ENCODE data around the gene LRRC51.

Gene LRRC51

GRCh38 chr11:72075109-72075508 lies 5.5 kb upstream of the LRRC51 start:
- H3K9ac ChIP-seq (ENCODE audit: low read length) = no peak overlapping the region
- H3K4me1 ChIP-seq (ENCODE audit: insufficient read depth, low read length) = peaks cover 27% of the 10 kb centered on the region
- no peak overlapping the region for H3K27ac ChIP-seq (ENCODE audit: low read depth, low read length)
- H3K4me3 ChIP-seq (ENCODE audit: low read depth in 1 of 2, low read length in 2 of 2) = no peak overlapping the region
- H3K36me3 ChIP-seq (ENCODE audit: insufficient read depth, low read length) = no peaks in the 10 kb centered on the region
- H3K27me3 ChIP-seq (ENCODE audit: control insufficient read depth in 1 of 2, insufficient read depth in 2 of 2, low read length in 2 of 2) = no peaks in the 10 kb centered on the region
- no peaks in the 10 kb centered on the region for H3K9me3 ChIP-seq (ENCODE audit: low read length)

GRCh38 chr11:72075756-72076155 lies 4.9 kb upstream of the LRRC51 start:
- H3K4me3 ChIP-seq (ENCODE audit: low read depth in 1 of 2, low read length in 2 of 2) = no peak overlapping the region
- no peaks in the 10 kb centered on the region for H3K9me3 ChIP-seq (ENCODE audit: low read length)
- H3K27me3 ChIP-seq (ENCODE audit: control insufficient read depth in 1 of 2, insufficient read depth in 2 of 2, low read length in 2 of 2) = no peaks in the 10 kb centered on the region
- H3K36me3 ChIP-seq (ENCODE audit: insufficient read depth, low read length) = no peaks in the 10 kb centered on the region
- no peak overlapping the region for H3K27ac ChIP-seq (ENCODE audit: low read depth, low read length)
- H3K4me1 ChIP-seq (ENCODE audit: insufficient read depth, low read length) = peaks cover 22% of the 10 kb centered on the region
- no peak overlapping the region for H3K9ac ChIP-seq (ENCODE audit: low read length)

GRCh38 chr11:72078477-72078876 lies 2.2 kb upstream of the LRRC51 start:
- Histone ChIP-seq H3K9ac (ENCODE audit: low read length) (no peak overlapping the region), H3K4me3 (ENCODE audit: low read depth in 1 of 2, low read length in 2 of 2) (no peak overlapping the region), H3K36me3 (ENCODE audit: insufficient read depth, low read length) (no peaks in the 10 kb centered on the region), H3K27me3 (ENCODE audit: control insufficient read depth in 1 of 2, insufficient read depth in 2 of 2, low read length in 2 of 2) (no peaks in the 10 kb centered on the region), H3K9me3 (ENCODE audit: low read length) (no peaks in the 10 kb centered on the region), H3K27ac (ENCODE audit: low read depth, low read length) (peak overlapping the region; percentile 81), H3K4me1 (ENCODE audit: insufficient read depth, low read length) (peaks cover 23% of the 10 kb centered on the region)

GRCh38 chr11:72079819-72080325 lies 778 bp upstream of the LRRC51 start:
- Histone ChIP-seq H3K4me1 (ENCODE audit: insufficient read depth, low read length) (peaks cover 23% of the 10 kb centered on the region), H3K36me3 (ENCODE audit: insufficient read depth, low read length) (no peaks in the 10 kb centered on the region), H3K9ac (ENCODE audit: low read length) (peak overlapping the region; percentile 50), H3K27ac (ENCODE audit: low read depth, low read length) (peak overlapping the region; percentile 87), H3K27me3 (ENCODE audit: control insufficient read depth in 1 of 2, insufficient read depth in 2 of 2, low read length in 2 of 2) (no peaks in the 10 kb centered on the region), H3K9me3 (ENCODE audit: low read length) (no peaks in the 10 kb centered on the region), H3K4me3 (ENCODE audit: low read depth in 1 of 2, low read length in 2 of 2) (peak overlapping the region; percentile 74 to 80)

- Histone ChIP-seq H3K27me3 (ENCODE audit: control insufficient read depth in 1 of 2, insufficient read depth in 2 of 2, low read length in 2 of 2) (no peaks in the 10 kb centered on the region), H3K36me3 (ENCODE audit: insufficient read depth, low read length) (no peaks in the 10 kb centered on the region), H3K9me3 (ENCODE audit: low read length) (no peaks in the 10 kb centered on the region), H3K4me3 (ENCODE audit: low read depth in 1 of 2, low read length in 2 of 2) (peak overlapping the region; percentile 53 to 74), H3K9ac (ENCODE audit: low read length) (peak overlapping the region; percentile 63), H3K27ac (ENCODE audit: low read depth, low read length) (peak overlapping the region; percentile 86), H3K4me1 (ENCODE audit: insufficient read depth, low read length) (peaks cover 23% of the 10 kb centered on the region)
Observed at GRCh38 chr11:72081184-72081644, 564 bp downstream of the LRRC51 start.

- Histone ChIP-seq H3K9ac (ENCODE audit: low read length) (no peak overlapping the region), H3K4me3 (ENCODE audit: low read depth in 1 of 2, low read length in 2 of 2) (no peak overlapping the region), H3K27me3 (ENCODE audit: control insufficient read depth in 1 of 2, insufficient read depth in 2 of 2, low read length in 2 of 2) (no peaks in the 10 kb centered on the region), H3K9me3 (ENCODE audit: low read length) (no peaks in the 10 kb centered on the region), H3K4me1 (ENCODE audit: insufficient read depth, low read length) (peaks cover 23% of the 10 kb centered on the region), H3K27ac (ENCODE audit: low read depth, low read length) (no peak overlapping the region), H3K36me3 (ENCODE audit: insufficient read depth, low read length) (no peaks in the 10 kb centered on the region)
Observed at GRCh38 chr11:72081821-72082453, 1.3 kb downstream of the LRRC51 start.

- Histone ChIP-seq H3K27me3 (ENCODE audit: control insufficient read depth in 1 of 2, insufficient read depth in 2 of 2, low read length in 2 of 2) (no peaks in the 10 kb centered on the region), H3K4me1 (ENCODE audit: insufficient read depth, low read length) (peaks cover 21% of the 10 kb centered on the region), H3K36me3 (ENCODE audit: insufficient read depth, low read length) (peaks cover 7% of the 10 kb centered on the region), H3K4me3 (ENCODE audit: low read depth in 1 of 2, low read length in 2 of 2) (no peak overlapping the region), H3K9me3 (ENCODE audit: low read length) (no peaks in the 10 kb centered on the region), H3K9ac (ENCODE audit: low read length) (no peak overlapping the region), H3K27ac (ENCODE audit: low read depth, low read length) (no peak overlapping the region)
Observed at GRCh38 chr11:72083414-72083813, 2.8 kb downstream of the LRRC51 start.

- Histone ChIP-seq H3K27ac (ENCODE audit: low read depth, low read length) (no peak overlapping the region), H3K36me3 (ENCODE audit: insufficient read depth, low read length) (peaks cover 7% of the 10 kb centered on the region), H3K4me1 (ENCODE audit: insufficient read depth, low read length) (peaks cover 14% of the 10 kb centered on the region), H3K9me3 (ENCODE audit: low read length) (no peaks in the 10 kb centered on the region), H3K27me3 (ENCODE audit: control insufficient read depth in 1 of 2, insufficient read depth in 2 of 2, low read length in 2 of 2) (no peaks in the 10 kb centered on the region), H3K9ac (ENCODE audit: low read length) (no peak overlapping the region), H3K4me3 (ENCODE audit: low read depth in 1 of 2, low read length in 2 of 2) (no peak overlapping the region)
Observed at GRCh38 chr11:72084076-72084475, 3.4 kb downstream of the LRRC51 start.

- no peak overlapping the region for H3K9ac ChIP-seq (ENCODE audit: low read length)
- peaks cover 9% of the 10 kb centered on the region for H3K4me1 ChIP-seq (ENCODE audit: insufficient read depth, low read length)
- no peak overlapping the region for H3K4me3 ChIP-seq (ENCODE audit: low read depth in 1 of 2, low read length in 2 of 2)
- H3K9me3 ChIP-seq (ENCODE audit: low read length) = no peaks in the 10 kb centered on the region
- peaks cover 7% of the 10 kb centered on the region for H3K36me3 ChIP-seq (ENCODE audit: insufficient read depth, low read length)
- no peaks in the 10 kb centered on the region for H3K27me3 ChIP-seq (ENCODE audit: control insufficient read depth in 1 of 2, insufficient read depth in 2 of 2, low read length in 2 of 2)
- no peak overlapping the region for H3K27ac ChIP-seq (ENCODE audit: low read depth, low read length)
Observed at GRCh38 chr11:72084965-72085364, 4.3 kb downstream of the LRRC51 start.

- peaks cover 7% of the 10 kb centered on the region for H3K36me3 ChIP-seq (ENCODE audit: insufficient read depth, low read length)
- peaks cover 10% of the 10 kb centered on the region for H3K4me1 ChIP-seq (ENCODE audit: insufficient read depth, low read length)
- H3K9me3 ChIP-seq (ENCODE audit: low read length) = no peaks in the 10 kb centered on the region
- H3K4me3 ChIP-seq (ENCODE audit: low read depth in 1 of 2, low read length in 2 of 2) = no peak overlapping the region
- H3K27me3 ChIP-seq (ENCODE audit: control insufficient read depth in 1 of 2, insufficient read depth in 2 of 2, low read length in 2 of 2) = no peaks in the 10 kb centered on the region
- H3K9ac ChIP-seq (ENCODE audit: low read length) = no peak overlapping the region
- no peak overlapping the region for H3K27ac ChIP-seq (ENCODE audit: low read depth, low read length)
Observed at GRCh38 chr11:72085621-72086351, 5.1 kb downstream of the LRRC51 start.

GRCh38 chr11:72088076-72088808 lies 7.6 kb downstream of the LRRC51 start:
- Histone ChIP-seq H3K9me3 (ENCODE audit: low read length) (no peaks in the 10 kb centered on the region), H3K4me1 (ENCODE audit: insufficient read depth, low read length) (peaks cover 12% of the 10 kb centered on the region), H3K36me3 (ENCODE audit: insufficient read depth, low read length) (peaks cover 11% of the 10 kb centered on the region), H3K4me3 (ENCODE audit: low read depth in 1 of 2, low read length in 2 of 2) (no peak overlapping the region), H3K27ac (ENCODE audit: low read depth, low read length) (no peak overlapping the region), H3K9ac (ENCODE audit: low read length) (no peak overlapping the region), H3K27me3 (ENCODE audit: control insufficient read depth in 1 of 2, insufficient read depth in 2 of 2, low read length in 2 of 2) (no peaks in the 10 kb centered on the region)
